ENCODE data around the gene PSEN1.
A peak's percentile ranks its signal among the peaks of the same experiment; 100 is the strongest.

PSEN1 gene

DNA sequence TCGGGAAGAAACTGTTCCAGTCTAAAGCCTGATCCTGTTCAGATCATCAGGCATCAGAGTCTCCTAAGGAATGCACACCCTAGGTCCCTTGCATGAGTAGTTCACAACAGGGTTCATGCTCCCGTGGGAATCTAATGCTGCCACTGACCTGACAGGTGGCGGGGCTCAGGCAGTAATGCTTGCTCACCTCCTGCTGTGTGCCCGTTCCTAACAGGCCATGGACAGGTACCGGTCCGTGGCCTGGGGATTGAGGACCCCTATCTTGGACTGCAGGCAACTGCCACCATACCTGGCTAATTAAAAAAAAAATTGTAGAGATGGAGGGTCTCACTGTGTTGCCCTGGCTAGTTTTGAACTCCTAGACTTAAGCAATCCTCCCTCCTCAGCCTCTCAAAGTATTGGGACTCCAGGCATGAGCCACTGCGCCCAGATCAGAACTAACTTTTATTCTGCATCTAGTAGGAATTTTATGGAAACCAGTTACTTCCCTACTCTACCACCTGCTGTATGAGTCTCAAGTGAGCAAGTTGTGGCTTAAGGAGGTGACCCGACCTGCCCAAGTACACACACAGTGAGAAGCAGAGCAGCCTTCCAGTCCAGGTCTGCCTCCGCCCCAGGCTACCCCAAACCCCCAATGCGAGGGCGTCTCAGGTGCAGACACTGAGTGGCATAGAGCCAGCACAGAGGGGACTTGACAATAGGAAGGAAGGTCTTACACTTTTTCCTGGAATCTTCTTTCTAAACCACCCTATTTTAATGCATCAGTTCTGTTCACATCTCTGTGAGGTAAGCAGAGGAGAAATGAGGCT is 98.5 kb downstream of the PSEN1 start:
- ChIA-PET CTCF (interaction anchor here (0.6 kb wide), 1 partner anchor 165 kb away, joined by 4 read pairs; no protein-coding TSS in a partner anchor), POLR2A (ENCODE audit: low non-redundant PET) (no interaction called here)
- TF ChIP-seq, protein P1, sequence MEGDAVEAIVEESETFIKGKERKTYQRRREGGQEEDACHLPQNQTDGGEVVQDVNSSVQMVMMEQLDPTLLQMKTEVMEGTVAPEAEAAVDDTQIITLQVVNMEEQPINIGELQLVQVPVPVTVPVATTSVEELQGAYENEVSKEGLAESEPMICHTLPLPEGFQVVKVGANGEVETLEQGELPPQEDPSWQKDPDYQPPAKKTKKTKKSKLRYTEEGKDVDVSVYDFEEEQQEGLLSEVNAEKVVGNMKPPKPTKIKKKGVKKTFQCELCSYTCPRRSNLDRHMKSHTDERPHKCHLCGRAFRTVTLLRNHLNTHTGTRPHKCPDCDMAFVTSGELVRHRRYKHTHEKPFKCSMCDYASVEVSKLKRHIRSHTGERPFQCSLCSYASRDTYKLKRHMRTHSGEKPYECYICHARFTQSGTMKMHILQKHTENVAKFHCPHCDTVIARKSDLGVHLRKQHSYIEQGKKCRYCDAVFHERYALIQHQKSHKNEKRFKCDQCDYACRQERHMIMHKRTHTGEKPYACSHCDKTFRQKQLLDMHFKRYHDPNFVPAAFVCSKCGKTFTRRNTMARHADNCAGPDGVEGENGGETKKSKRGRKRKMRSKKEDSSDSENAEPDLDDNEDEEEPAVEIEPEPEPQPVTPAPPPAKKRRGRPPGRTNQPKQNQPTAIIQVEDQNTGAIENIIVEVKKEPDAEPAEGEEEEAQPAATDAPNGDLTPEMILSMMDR (conservative IDR thresholded peaks at IDR 0.05; ENCODE audit: low read depth) = no peak
- no peak for DNase-seq (ENCODE audit: low spot score)
- H3K27ac ChIP-seq = no peak overlapping the region; the same call in 1 of the 2 replicates

DNA sequence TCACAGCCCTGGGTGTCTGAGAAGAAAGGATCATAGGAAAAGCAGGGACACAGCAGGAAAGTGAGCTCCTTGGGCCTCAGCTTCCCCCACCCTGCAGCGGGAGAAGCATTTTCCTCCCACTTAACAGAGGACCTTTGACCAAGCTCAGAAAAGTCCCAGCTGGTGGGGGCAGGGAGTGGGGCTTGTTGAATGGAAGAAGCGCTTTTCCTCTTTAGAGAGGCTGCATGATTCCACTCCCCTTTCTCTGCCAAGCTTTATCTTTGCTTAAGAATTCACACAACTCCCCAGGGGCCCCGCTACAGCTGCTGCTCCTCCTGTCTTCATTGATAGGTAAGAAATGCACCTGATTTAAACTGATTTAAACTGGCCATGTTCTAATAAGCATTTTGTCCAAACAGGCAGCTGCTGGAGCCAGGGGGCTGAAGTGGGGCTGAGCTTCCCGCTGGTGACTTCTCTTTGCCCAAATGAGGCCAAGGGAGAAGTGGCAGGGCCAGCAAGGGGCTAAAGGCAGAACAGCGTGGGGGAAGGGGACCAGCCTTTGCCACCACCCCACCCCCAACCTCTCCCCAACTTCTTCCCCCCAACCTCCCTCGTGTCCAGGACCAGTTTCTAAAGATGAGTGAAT is 99.3 kb downstream of the PSEN1 start:
- no peak overlapping the region; the same call in 1 of the 2 replicates for H3K27ac ChIP-seq
- TF ChIP-seq, protein P1 (conservative IDR thresholded peaks at IDR 0.05; ENCODE audit: low read depth) = no peak
- ChIA-PET CTCF (interaction anchor here (0.6 kb wide), 1 partner anchor 164 kb away, joined by 4 read pairs; no protein-coding TSS in a partner anchor), POLR2A (ENCODE audit: low non-redundant PET) (no interaction called here)
- no peak for DNase-seq (ENCODE audit: low spot score)

GRCh38 chr14:73236157-73236556 is 99.8 kb downstream of the PSEN1 start:
- POLR2A ChIA-PET (ENCODE audit: low non-redundant PET) = no interaction called here
- CTCF ChIA-PET = no interaction called here
- H3K27ac ChIP-seq = no peak overlapping the region
- no peak for DNase-seq (ENCODE audit: low spot score)
- TF ChIP-seq, protein P1 (conservative IDR thresholded peaks at IDR 0.05; ENCODE audit: low read depth) = no peak

DNA sequence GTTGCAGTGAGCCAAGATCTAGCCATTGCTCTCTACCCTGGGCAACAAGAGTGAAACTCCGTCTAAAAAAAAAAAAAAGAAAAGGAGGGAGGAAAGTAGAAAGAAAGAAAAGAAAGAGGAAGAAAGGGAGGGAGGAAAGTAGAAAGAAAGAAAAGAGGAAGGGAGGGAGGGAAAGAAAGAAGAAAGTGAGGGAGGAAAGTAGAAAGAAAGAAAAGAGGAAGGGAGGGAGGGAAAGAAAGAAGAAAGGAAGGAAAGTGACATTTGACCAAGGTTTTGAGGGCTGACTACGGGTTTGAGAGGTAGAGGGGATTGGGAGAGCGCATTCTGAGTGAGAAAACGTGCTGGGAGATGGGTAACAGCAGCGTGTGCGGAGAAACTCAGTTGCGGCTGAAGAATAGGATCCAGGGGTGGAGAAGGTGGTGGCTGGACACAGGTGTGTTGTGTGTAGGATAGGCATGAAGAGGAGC is 100.5 kb downstream of the PSEN1 start:
- TF ChIP-seq, protein P1 (conservative IDR thresholded peaks at IDR 0.05; ENCODE audit: low read depth) = no peak
- no peak for DNase-seq (ENCODE audit: low spot score)
- POLR2A ChIA-PET (ENCODE audit: low non-redundant PET) = no interaction called here
- CTCF ChIA-PET = no interaction called here
- H3K27ac ChIP-seq = no peak overlapping the region

GRCh38 chr14:73237219-73237785 is 101.0 kb downstream of the PSEN1 start, which contains the start of gene PAPLN:
Gene PAPLN (plus strand): TSS chr14:73237506. CDS start chr14:73239779, 2,273 bp downstream.
- peak within 1 kb of the TSS; percentile 57 for H3K27ac ChIP-seq
- DNase-seq (ENCODE audit: low spot score) = peak; percentile 44
- TF ChIP-seq, protein P1 (conservative IDR thresholded peaks at IDR 0.05; ENCODE audit: low read depth) = no peak
- CTCF ChIA-PET = no interaction called here
- POLR2A ChIA-PET (ENCODE audit: low non-redundant PET) = no interaction called here

DNA sequence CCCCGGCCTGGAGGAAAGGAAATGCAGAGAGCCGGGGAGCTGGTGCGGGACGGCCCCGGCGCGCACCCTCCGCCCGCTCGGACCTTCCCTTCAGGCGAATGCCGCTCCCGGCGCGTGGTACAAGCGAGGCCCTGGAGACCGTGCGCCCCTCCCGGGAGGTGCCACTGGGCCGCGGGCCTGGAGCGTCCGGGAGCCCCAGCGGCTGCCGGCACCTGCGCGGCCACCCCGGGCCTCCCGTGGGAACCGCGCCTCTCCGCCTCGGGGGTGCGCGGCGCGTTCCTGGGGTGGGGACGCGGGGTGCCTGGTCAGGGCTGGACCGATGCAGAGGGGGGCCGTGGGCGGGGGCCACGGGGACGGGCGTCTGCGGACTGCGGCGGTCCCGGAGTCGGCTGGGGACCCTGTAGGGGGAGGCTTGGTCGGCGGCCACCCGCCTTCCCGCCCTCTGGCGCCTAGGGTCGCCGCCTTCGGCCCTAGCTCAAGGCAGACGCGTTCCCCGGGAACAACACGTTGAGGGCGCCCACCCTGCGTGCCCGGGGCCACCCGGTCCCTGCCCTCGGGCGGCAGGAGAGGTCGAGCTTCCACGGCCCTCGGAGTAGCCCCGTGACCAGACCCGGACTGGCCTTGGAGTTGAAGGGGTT is 101.6 kb downstream of the PSEN1 start:
- TF ChIP-seq, protein P1 (conservative IDR thresholded peaks at IDR 0.05; ENCODE audit: low read depth) = no peak
- POLR2A ChIA-PET (ENCODE audit: low non-redundant PET) = no interaction called here
- peak overlapping the region; percentile 57 for H3K27ac ChIP-seq
- no peak for DNase-seq (ENCODE audit: low spot score)
- CTCF ChIA-PET = no interaction called here
